Peyer's patch (tissue), 4 donors: ENCODE data around the gene SYTL1.

Source experiments
- CTCF ChIP-seq, 6 experiments: fragments of 450-650 bp in 4 of 6; fragments of 200-600 bp in 2 of 6; sonication (generic) in 1 of 6; IDR thresholded peaks; one replicate each; pipeline ENCODE4 v1.5.1; 2017 to 2019; ENCODE audit warnings: antibody characterized with exemption in 6 of 6, mild to moderate bottlenecking in 3 of 6, moderate library complexity in 1 of 6
- POLR2A ChIP-seq, 2 donors: fragments of 450-650 bp; IDR thresholded peaks; one replicate each; pipeline ENCODE4 v1.5.1; 2017; ENCODE audit warnings: antibody characterized with exemption in 2 of 2, mild to moderate bottlenecking in 2 of 2, moderate library complexity in 2 of 2

GRCh38 chr1:27301052-27301422 lies 40.8 kb upstream of the SYTL1 start:
- TF ChIP-seq CTCF (IDR thresholded peaks at IDR 0.05) (no peak), POLR2A (IDR thresholded peaks at IDR 0.05) (no peak)
